Endodermal cell (in vitro differentiated cells): ENCODE results near the gene SLC17A8. TPM values are rescaled to one million over a fixed set of nuclear protein-coding genes. Genes with fewer than 3 reads are reported as not detected.

Experiments used
- DNase-seq: peaks from one replicate; pipeline ENCODE4 v3.0.0-alpha.2; 2017
- H3K27ac ChIP-seq: 2 replicates; pipeline ENCODE4 v1.5.1; 2013; ENCODE audit warnings: mild to moderate bottlenecking, low read depth, low read length, moderate library complexity
- H3K27me3 ChIP-seq: 2 replicates; pipeline ENCODE4 v1.6.1; 2013; ENCODE audit warnings: mild to moderate bottlenecking, low read length, moderate library complexity; ENCODE audit not compliant: insufficient read depth, control insufficient read depth, poor library complexity, severe bottlenecking
- H3K36me3 ChIP-seq: 2 replicates; pipeline ENCODE4 v1.7.0; 2013; ENCODE audit warnings: mild to moderate bottlenecking, low read length, moderate library complexity; ENCODE audit not compliant: control insufficient read depth, insufficient read depth
- H3K4me1 ChIP-seq: one replicate; pipeline ENCODE4 v1.7.0; 2013; ENCODE audit warnings: low read length; ENCODE audit not compliant: control insufficient read depth, insufficient read depth
- H3K4me3 ChIP-seq: 2 replicates; pipeline ENCODE4 v1.5.1; 2013; ENCODE audit warnings: mild to moderate bottlenecking, low read length, moderate library complexity
- H3K9ac ChIP-seq: 2 replicates; pipeline ENCODE4 v1.6.1; 2013; ENCODE audit warnings: mild to moderate bottlenecking, low read length, moderate library complexity; ENCODE audit not compliant: poor library complexity, severe bottlenecking; ENCODE audit errors: extremely low read depth
- H3K9me3 ChIP-seq: 2 replicates; pipeline ENCODE4 v1.6.1; 2013; ENCODE audit warnings: mild to moderate bottlenecking, low read length, moderate library complexity; ENCODE audit not compliant: control insufficient read depth
- H3K27ac Mint-ChIP-seq: 2 replicates; pipeline ENCODE4 v1.8.0; 2020; ENCODE audit warnings: mixed read lengths
- H3K27me3 Mint-ChIP-seq: 2 replicates; pipeline ENCODE4 v1.8.0; 2021; ENCODE audit warnings: mild to moderate bottlenecking, mixed read lengths; ENCODE audit not compliant: insufficient read depth
- H3K36me3 Mint-ChIP-seq: 2 replicates; pipeline ENCODE4 v1.8.0; 2020; ENCODE audit warnings: low read depth, mixed read lengths
- H3K4me1 Mint-ChIP-seq: 2 replicates; pipeline ENCODE4 v1.8.0; 2020; ENCODE audit warnings: mixed read lengths
- H3K4me3 Mint-ChIP-seq: 2 replicates; pipeline ENCODE4 v1.8.0; 2020; ENCODE audit warnings: mild to moderate bottlenecking, moderate library complexity, mixed read lengths
- H3K9me3 Mint-ChIP-seq: 2 replicates; pipeline ENCODE4 v1.8.0; 2020; ENCODE audit warnings: mild to moderate bottlenecking, mixed read lengths
- CTCF ChIP-seq: fragments of 200-600 bp; sonication (generic); conservative IDR thresholded peaks from 2 replicates; pipeline ENCODE4 v1.5.0; 2021; ENCODE audit warnings: antibody characterized with exemption, mild to moderate bottlenecking
- WGBS, 2 experiments: methylation state at CpG; one replicate each; pipeline versions ENCODE4 v1.1.5 to v1.1.7; 2013; ENCODE audit warnings: missing lambda C conversion rate in 2 of 2, mixed read lengths in 1 of 2; ENCODE audit not compliant: insufficient coverage in 1 of 2, insufficient read length in 1 of 2; 5-methylcytosine and 5-hydroxymethylcytosine counted together
- total RNA-seq, 2 donors: library from RNA; stranded (reverse); fragmentation: NEBNext Ultra II Directional in 1 of 2; extraction: Animal tissue kit (Norgen Biotek cat#: 25700) in 1 of 2; gene quantifications; 2 replicates in 1 of 2; 3 replicates in 1 of 2; pipeline ENCODE4 v1.2.1, GENCODE V29; 2021

The SLC17A8 gene
- total RNA-seq, 2 donors from 2014 or later, result 0.40 TPM; not detected in 1

GRCh38 chr12:100398307-100398706 is 41.4 kb downstream of the SLC17A8 start:
- Mint-ChIP-seq H3K9me3 (peaks cover 4% of the 10 kb centered on the region), H3K36me3 (no peaks in the 10 kb centered on the region), H3K4me3 (no peak overlapping the region), H3K27me3 (no peaks in the 10 kb centered on the region), H3K4me1 (no peaks in the 10 kb centered on the region), H3K27ac (no peak overlapping the region)
- no peak for DNase-seq
- H3K9ac ChIP-seq, result no peak overlapping the region
- no peak overlapping the region for H3K4me3 ChIP-seq
- TF ChIP-seq CTCF, result no peak
- no peaks in the 10 kb centered on the region for H3K4me1 ChIP-seq
- H3K9me3 ChIP-seq, result no peaks in the 10 kb centered on the region
- no peak overlapping the region for H3K27ac ChIP-seq
- no peaks in the 10 kb centered on the region for H3K36me3 ChIP-seq
- H3K27me3 ChIP-seq, result no peaks in the 10 kb centered on the region

GRCh38 chr12:100399095-100399494 is 42.2 kb downstream of the SLC17A8 start:
- Mint-ChIP-seq H3K36me3 (no peaks in the 10 kb centered on the region), H3K27me3 (no peaks in the 10 kb centered on the region), H3K4me1 (no peaks in the 10 kb centered on the region), H3K9me3 (peaks cover 4% of the 10 kb centered on the region), H3K27ac (no peak overlapping the region), H3K4me3 (no peak overlapping the region)
- no peak overlapping the region for H3K27ac ChIP-seq
- H3K36me3 ChIP-seq, result no peaks in the 10 kb centered on the region
- H3K27me3 ChIP-seq, result no peaks in the 10 kb centered on the region
- no peaks in the 10 kb centered on the region for H3K9me3 ChIP-seq
- no peaks in the 10 kb centered on the region for H3K4me1 ChIP-seq
- no peak for TF ChIP-seq CTCF
- DNase-seq, result no peak
- H3K9ac ChIP-seq, result no peak overlapping the region
- no peak overlapping the region for H3K4me3 ChIP-seq
- 82% methylated on average over 2 of the region's 2 CpGs; no CpG with 5 or more reads in 1 of the 2 experiments for WGBS, 2 experiments

GRCh38 chr12:100401660-100402059 is 44.8 kb downstream of the SLC17A8 start:
- no peak for TF ChIP-seq CTCF

More at GRCh38 chr12:100401660-100402059, 44.8 kb downstream of the SLC17A8 start:
- H3K27ac ChIP-seq, result no peak overlapping the region
- Mint-ChIP-seq H3K27me3 (no peaks in the 10 kb centered on the region), H3K4me1 (peaks cover 2% of the 10 kb centered on the region), H3K27ac (no peak overlapping the region), H3K9me3 (peaks cover 11% of the 10 kb centered on the region), H3K36me3 (no peaks in the 10 kb centered on the region), H3K4me3 (no peak overlapping the region)
- H3K4me1 ChIP-seq, result no peaks in the 10 kb centered on the region
- H3K4me3 ChIP-seq, result no peak overlapping the region
- no peaks in the 10 kb centered on the region for H3K36me3 ChIP-seq
- no peaks in the 10 kb centered on the region for H3K27me3 ChIP-seq
- H3K9ac ChIP-seq, result no peak overlapping the region
- peaks cover 5% of the 10 kb centered on the region for H3K9me3 ChIP-seq
- no peak for DNase-seq
